Measurements from ENCODE around the gene SLC25A20.
A peak's percentile ranks its signal among the peaks of the same experiment; 100 is the strongest.

The SLC25A20 gene

DNA sequence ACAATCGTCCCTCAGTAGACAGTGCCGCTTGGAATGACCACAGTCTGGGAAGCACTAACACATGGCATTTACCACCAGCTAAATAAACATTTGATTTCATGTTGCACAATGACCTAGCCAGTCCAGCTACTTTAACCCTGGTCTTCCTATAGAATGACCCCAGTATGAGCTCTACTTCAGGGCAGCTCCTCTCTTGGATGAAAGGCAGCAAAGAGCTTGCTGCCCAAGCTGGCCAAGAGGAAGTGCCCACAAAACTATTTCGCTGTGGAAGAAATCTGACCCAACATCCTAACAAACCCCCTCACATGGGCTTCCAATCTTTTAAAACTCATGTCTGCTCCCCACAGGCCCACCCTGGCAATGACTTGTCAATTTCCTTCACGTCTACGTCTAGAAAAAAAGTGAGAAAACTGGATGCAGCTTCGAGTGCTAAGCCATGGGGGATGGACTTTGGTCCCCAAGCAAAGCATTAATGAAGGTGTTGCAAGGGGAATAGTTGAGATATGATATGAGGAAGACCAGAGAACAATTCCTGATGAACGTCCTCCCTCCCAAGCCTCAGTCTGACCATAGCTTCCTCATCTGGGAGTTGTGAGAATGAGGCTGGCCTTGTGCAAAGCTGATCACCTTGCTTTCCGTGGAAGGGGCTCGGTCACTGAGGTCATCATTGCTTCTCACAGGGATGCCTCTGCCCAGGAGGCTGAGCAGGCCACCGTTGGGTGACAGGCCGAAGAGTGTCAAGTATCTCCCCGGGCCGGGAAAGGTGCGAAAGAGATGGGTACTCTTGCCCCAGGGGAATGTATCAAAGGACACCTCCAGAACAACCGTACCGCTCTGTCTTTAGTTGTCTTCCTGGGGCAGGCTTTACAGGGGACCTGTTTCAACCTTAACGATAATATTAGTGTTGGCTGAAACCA is 964 bp downstream of the SLC25A20 start:
- no peak for DNase-seq

DNA sequence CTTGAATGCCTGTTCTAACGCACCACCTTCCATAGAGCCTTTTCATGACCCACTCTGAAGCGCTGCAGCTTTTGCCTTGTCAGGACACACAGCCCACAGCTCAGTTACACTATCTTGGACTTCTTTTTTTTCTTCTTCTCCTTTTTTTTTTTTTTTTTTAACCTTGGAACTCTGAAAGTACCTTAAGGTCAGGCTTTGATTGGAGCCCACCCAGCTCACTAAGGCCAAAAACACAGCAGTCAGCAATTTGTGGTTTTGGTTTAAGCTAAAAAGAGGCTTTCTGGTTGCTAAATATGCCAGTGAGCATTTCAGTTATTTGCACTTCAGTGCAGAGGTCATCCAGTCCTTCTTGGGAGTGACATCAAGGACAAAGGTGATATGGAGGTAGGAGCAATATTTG is 1.7 kb downstream of the SLC25A20 start:
- DNase-seq, result no peak

DNA sequence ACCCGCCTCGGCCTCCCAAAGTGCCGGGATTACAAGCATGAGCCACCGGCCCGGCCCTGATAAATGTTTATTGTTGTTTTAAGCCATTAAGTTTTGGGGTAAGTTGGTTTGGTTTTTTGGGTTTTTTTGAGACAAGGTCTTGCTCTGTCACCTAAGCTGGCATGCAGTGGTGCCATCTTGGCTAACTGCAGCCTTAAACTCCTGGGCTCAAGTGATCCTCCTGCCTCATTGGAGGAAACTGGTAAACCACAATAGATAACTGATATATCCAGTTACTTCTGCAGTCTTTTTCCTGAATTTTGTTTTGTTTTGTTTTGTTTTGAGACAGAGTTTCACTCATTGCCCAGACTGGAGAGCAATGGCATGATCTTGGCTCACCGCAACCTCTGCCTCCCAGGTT is 4.2 kb downstream of the SLC25A20 start:
- DNase-seq, result no peak

DNA sequence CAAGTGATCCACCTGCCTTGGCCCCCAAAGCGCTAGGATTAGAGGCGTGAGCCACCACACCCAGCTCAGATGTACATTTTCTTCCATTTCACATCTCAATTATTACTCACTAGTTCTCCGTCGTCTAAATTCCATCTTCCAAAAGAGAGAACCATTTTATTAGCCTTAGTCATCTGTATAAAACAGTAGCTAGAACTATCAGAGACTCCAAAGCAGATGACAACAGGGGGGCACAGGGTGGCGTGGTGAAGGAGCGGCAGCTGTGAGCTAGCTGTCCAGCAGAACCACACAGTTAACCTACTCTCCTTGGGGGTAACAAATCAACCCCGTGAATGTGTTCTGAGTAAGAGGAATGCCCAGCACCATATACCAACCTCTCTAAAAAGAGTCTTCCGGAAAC is 7.1 kb downstream of the SLC25A20 start:
- no peak for DNase-seq

DNA sequence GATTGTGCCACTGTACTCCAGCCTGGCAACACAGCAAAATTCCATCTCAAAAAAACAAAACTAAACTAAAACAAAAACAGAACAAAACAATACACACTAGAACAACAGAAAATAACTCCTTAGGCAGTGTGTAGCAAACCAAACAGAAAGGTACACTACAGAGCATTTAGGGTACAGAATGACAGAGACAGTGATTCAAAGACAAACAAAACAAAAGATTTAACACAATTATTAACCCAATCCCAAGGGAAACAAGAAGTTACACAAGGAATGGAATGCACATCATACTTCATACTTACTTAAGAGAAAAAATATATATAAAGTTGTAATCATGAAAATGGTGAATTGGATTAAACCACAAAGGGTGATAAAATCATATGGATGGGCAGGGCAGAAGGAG is 12.9 kb downstream of the SLC25A20 start:
- no peak for DNase-seq

DNA sequence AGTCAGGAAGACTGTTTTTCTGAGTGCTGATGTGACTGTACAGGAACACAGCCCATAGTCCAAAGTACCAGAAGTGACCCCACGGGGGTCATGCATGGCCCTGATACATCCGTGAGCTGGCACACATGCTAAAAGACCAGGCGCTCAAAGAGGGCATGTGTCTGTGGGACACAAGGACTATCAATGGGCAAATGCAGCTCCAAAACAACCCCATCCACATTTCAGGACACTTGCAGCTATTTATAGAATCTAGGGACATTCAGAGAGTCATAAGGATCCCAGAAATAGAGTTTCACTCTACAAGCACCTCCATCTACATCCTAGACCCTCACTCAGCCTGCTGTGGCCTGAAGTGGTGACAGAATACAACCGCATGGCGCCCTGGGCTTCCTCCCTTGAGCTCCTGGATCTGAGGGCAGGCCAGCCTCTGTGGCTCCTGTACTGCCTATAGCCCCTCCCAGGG is 17.0 kb downstream of the SLC25A20 start:
- no peak for DNase-seq

DNA sequence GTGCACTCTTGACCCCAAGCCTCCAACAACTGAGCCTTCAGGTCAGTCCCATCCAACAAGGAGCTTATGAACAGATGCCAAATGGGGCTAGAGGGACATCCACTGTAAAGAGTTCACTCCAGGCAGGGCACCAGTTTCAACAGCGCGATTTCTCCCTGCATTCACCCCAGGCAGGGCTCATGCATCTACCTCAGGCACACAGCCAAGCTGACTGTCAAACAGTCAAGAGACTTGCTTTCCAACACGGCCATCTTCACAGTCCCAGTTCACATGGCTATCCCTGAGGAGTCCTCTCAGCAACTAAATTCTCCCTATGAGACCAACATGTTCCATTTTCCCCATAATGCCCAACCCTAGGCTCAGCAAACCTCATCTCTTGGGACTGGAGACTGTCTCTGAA is 17.7 kb downstream of the SLC25A20 start:
- DNase-seq, result no peak

DNA sequence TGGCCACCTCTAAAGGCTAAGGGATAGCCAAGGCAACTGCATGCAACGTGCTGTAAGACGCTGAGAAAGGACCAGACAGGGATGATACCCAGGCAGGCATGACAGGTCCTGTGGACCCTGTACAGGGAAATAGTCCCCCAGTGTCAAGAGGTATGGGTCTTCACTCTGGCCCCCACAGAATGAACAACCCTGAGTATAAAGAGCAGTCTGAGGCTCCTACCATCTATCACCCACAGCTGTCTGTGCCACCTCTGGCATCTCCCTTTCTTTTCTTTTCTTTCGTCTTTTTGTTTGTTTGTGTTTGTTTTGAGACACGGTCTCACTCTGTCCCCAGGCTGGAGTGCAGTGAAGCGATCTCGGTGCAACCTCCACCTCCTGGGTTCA is 18.7 kb downstream of the SLC25A20 start:
- DNase-seq, result no peak

DNA sequence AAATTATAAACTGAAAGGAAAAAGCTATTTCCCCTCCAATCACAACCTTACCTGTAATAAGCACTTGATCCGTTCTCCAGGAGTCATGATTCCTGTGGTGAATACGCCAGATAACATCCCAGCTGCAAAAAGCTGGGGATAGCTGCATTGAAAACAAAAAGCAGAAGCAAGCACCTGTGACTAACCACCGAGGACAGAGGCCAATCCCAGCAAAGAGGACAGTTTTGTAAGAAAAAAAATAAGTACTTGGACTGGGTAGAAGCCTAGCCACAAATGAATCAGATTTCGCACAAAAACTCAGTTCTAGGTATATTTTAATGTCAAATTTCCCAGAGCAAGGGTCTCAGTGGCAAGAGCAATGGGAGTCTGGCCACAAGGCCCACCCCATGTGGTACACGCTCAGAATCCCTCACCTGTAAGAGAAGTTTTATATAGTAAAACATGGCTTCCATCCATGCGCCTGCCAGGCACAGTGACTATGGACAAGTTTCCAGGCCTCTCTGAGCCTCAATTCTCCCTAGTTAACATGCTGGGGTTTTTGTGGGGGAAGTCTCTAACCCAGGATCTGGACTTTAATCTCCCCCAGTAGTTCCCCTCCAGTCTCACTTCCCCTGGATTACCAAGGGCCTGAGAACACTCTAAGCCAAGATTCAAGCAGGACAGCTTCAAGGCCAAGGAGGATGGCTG is 19.2 kb downstream of the SLC25A20 start:
- no peak for DNase-seq

DNA sequence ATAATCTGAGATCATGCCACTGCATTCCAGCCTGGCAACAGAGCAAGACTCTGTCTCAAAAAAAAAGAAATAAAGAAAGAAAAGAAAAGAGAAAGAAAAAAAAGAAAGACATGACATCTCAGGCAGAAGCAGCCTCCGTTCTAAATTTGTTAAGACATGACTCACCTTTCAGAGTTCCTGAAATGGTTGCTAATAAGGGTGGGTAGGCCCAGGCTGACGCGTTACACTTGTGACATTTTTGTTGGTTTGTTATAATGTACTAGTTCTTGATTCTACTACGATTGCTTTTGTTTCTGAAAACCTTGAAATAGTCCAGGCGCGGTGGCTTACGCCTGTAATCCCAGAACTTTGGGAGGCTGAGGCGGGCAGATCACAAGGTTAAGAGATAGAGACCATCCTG is 21.0 kb downstream of the SLC25A20 start:
- DNase-seq, result no peak

DNA sequence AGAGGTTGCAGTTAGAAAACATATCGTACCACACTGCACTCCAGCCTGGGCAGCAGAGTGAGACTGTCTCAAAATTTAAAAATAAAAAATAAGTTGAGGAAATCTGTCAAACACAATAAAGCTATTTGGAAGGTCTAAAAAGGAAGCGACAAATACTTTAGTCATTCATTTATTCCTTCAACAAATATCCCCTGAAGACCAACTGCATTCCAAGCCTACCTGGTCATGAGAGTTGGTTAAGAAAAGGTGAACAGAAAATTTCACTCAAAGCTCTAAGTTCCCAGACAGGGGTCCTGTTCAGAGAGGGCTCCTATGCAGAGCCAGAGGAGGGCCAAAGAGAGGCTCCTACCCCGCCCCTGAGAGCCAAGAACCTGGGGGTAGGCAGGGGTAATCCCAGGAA is 35.6 kb downstream of the SLC25A20 start:
- peak; percentile 19 for DNase-seq

DNA sequence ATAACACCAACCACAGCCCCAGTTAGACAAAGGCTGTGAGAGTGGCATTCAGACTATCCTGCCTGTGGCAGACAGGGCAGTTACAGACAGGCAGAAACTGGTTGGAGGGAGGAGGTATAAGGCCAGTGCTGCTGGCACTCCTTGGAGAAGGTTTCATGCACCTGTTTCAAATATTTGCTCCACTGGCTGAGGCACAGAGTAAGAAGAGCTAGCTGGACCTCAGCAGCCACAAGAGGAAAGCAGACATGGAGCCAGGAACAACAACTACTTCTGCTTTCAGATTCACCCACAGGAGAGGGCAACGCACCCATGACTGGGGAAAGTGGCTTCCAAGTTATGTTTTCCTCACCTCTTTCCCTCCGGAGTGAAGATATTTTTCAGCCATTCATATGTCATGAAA is 39.5 kb downstream of the SLC25A20 start:
- no peak for DNase-seq

DNA sequence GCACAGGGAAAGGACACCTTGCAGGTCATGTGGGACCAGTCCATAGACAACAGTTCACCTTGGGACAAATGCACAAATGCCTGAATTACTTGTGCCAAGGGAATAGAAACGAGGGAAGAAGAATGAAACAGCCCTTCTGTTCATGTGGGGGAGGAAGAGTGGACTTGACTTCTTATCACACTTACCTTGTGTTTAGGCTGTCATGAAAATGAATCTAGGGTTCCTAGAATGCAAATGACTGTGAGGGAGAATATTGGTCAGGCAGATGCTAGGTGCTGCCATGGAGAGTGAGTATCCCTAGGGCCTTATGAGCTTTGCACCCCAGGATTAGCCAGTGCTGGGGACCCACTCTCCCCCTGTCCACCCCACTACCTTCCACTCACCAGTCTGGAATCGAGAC is 40.0 kb downstream of the SLC25A20 start:
- no peak for DNase-seq

DNA sequence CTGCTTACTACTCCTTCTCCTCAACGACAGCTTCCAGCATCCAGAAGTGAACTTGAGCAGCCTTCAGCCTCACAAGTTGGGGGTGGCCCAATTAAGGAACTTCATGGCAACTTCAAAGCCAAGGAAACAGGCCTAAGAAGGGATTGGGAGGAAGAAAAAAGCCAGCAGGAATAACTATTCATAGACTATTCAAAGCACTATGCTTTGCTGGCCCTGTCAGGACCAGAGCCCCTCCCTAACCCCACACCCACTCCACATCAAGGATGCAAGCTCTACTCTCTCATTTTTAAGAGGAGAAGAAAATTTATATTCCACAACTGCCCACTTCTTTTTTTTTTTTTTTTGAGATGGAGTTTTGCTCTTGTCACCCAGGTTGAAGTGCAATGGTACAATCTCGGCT is 41.0 kb downstream of the SLC25A20 start:
- DNase-seq, result no peak

DNA sequence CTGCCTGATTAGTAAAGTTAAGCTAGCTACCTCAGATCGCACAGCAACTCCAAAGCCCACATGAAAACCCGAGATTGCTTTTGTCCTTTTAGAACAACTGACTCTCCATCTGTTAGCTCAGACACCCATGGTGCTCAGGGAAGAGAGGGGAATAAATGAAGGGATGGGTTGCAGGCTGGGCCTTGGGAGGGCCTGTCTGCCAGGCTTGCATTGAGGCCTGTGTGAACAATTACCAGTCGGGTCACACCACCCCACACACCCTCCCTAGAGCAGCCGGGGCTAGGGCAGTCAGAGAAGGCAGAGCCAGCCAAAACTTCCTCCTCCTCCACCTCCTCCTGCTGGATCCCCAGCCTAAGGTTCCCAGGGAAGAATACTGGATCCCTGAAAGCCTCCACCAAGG is 42.2 kb downstream of the SLC25A20 start:
- no peak for DNase-seq

DNA sequence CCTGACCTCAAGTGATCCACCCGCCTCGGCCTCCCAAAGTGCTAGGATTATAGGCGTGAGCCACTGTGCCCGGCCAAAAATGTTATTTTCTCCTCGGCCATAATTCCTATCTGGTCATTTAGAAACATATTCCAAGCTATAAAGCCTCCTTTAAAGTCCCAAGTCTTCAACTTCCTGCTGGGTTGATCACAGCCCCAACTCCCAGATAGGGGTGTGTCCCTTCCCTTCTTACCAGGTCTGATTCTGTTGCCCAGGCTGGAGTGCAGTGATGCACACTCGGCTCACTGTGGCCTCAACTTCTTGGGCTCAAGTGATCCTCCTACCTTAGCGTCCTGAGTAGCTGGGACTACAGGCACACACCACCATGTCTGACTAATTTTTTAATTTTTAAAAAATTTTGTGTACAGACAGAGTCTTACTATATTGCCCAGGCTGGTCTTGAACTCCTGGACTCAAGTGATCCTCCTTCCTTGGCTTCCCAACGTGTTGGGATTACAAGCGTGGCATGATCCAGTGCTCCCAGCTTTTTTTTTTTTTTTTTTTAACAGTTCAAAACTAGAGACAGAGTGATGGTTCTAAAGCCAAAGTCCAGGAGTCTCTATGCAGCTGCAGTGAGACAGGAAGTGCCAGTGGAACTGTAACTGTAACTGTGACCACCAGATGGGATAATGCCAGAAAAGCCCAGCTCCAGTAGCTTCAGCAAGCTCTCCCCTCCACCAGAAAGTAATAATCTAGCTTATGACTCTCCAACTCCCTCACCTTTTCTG is 42.8 kb downstream of the SLC25A20 start:
- no peak for DNase-seq

DNA sequence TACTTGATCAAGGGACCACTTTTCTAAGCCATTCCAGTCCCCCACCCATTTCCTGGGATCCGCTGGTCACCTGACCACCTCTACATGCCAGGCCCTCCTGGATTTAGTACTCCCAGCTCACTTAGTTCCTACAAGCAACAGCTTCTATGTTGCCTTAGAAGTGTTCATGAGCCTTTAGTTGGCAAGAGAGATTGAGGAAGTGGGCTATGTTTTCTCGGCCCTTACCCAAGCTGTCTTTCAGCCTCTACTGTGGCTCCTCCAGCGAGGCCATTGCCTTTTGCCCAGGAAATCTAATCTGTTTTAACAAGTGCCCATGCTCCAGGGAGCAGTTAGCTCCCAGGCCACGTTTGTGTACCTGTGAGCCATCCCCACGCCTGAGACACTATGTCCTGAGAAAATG is 46.5 kb downstream of the SLC25A20 start:
- DNase-seq, result no peak

DNA sequence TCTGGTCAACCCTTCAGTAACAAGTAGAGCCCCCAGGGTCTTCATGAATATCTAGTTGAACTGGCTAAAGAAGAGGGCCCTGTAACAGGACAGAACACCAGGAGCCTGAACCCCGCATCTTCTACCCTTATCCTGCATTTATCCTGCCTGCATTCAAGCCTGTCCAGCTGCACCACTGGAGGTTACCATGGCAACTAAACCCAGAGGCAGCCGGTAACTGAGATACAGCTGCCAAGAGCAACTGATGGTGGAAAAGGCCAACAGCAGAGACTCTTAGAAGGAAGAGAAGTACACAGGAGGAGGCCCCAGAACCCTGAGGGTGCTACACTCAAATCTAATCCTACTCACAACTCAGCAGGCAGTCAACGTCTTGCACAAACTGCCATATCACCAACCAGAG is 47.3 kb downstream of the SLC25A20 start:
- no peak for DNase-seq

DNA sequence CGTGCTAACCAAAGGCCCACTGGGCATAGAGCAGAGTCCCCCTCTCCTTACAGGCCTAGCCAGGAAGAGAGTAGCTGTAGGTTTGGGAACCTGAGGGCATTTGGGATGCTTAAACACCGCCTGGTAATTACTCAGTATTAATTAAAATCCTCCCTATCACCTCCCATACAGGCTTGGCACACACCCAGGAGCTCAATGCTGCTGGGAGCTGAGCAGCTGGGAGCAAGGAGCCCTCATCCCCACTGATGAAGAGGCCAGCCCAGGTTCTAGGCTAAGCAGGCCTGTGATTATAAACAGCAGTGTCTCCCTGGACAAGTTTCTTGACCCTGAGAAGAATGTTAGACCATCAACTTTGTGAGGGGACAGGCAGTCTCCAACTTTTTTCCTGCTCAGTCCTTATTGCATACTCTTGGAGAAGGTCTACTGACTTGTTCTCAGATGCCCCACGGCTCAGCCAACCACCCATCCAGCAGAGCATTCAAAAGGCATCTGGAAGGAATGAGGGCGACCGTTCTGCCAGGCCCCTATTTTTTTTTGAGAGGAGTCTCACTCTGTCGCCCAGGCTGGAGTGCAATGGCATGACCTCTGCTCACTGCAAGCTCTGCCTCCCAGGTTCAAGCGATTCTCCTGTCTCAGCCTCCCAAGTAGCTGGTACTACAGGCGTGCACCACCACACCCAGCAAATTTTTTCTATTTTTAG is 49.7 kb downstream of the SLC25A20 start:
- DNase-seq, result no peak

DNA sequence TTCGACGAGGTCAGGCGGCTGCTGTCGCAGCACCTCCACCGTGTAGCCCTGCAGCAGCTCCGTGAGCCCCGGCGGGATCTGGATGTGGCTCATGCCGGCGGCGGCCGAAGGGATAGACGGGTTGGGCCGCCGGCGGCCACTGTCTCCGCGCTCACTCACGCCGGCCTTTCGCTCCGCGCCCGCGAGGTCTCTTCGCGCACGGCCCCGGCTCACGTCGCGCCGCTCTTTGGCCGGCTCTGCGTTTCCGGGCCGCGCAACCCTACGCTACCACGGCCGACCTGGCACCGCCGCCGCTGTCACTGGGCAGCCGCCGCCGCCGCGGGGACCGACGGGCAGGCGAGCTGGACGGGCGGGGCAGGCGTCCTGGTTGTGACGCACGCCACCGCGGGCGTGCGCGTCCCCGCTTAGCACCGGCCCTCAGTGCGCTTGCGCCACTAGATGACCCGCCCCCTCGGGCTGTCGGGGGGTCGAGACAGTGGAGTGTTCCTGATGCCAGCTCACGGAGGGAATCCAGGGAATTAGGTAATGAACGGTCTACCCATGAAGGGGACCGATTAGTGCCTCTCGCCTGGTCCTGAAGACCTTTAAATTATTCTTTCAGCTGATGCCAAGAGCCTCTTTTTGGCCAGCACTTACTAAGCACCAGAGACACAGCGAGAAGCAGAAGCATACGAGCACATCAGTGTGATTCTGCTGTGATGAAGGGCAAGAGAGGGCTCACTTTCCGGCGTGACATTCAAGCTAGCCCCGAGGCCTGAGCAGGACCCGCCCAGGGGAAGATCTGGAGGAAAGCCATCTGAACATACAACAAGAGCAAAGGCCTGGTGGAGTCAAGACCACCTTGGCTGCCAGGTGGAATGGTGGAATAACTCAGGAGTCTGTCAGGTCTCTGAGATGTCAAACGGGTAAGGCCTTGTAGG is 50.9 kb downstream of the SLC25A20 start, which contains the start of gene PRKAR2A:
Gene PRKAR2A (minus strand): TSS at position 371 of the 920 bp plus-strand sequence. CDS start 278 bp downstream, at position 93.
- peak; percentile 71 for DNase-seq

DNA sequence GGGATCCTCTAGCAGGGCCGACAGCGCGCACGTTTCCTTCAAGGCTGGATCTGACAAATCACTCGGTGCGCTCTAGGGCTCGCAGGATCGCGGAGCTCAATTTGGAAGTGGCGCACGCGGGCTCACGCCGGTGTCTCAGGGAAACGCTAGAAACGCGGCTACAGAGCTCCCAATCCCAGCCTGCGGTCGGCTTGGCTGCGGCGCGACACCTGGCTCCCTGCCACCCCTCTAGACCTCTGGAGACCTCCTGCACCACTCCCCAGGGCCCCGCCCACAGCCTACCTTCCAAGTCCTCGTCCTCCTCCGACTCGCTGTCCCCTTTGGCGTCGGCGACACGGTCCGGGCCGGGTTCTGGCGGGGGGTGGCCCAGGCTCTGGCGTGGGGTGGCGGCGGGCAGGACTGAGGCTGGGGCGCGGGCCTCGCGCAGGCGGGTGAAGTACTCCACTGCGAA is 51.6 kb downstream of the SLC25A20 start:
- DNase-seq, result peak; percentile 55

DNA sequence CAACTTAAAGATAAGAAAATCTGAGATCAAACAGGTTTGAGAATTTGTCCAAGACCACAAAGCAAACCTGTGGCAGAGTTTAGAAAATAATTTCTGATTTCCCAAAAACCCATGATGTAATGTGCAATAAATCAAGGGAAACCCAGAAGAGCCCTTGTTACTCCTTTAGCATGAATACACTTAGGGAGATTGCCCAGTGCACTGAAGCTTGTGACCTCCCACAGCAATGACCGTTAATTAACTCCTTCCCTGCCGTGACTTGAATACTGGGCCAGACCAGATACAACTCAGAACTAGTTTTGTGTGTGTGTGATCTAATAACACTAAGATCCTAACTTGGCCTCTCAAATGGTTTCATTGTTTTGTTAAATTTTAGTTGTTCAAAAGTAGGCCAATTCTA is 53.5 kb downstream of the SLC25A20 start:
- DNase-seq, result peak; percentile 56

Measured in kidney glomerular epithelial cell (primary cell).